GM19395 (cell line): ENCODE measurements around the gene MTCL3.
"Not testable (repeated sequence)": the region's sequence is repeated elsewhere in the genome, so short reads cannot be mapped to it uniquely, and the experiment has no call there.

Source experiments
- ATAC-seq: cut with Tn5 transposase; IDR thresholded peaks from one replicate; pipeline ENCODE4 v1.9.1; 2021; ENCODE audit warnings: mild to moderate bottlenecking, moderate library complexity; ENCODE audit not compliant: unreplicated experiment

Gene MTCL3

DNA sequence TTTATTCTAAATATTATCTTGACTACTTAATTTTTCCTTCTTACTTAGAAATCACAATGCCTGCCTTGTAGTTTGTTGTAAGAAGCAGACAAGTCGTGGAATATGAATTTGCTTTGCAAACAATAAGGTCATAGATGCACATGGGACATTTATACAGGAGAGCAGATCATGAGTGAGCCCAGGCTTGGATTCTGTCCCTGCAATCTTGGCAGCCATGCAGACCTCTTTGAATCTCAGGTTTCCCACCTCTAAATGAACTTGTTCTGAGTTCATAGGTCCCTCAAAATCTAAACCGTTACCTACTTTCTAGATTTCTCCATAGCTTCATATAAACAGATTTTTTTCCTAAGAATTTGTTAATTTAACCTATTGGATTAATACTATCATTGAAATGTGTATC is 79.4 kb downstream of the MTCL3 start:
- ATAC-seq, result no peak

- ATAC-seq, result no peak
These were observed 82.5 kb downstream of the MTCL3 start for GRCh38 chr6:127436578-127437110.

GRCh38 chr6:127435626-127436220 is 83.4 kb downstream of the MTCL3 start:
- ATAC-seq, result no peak

GRCh38 chr6:127434651-127435050 is 84.5 kb downstream of the MTCL3 start:
- no peak for ATAC-seq

DNA sequence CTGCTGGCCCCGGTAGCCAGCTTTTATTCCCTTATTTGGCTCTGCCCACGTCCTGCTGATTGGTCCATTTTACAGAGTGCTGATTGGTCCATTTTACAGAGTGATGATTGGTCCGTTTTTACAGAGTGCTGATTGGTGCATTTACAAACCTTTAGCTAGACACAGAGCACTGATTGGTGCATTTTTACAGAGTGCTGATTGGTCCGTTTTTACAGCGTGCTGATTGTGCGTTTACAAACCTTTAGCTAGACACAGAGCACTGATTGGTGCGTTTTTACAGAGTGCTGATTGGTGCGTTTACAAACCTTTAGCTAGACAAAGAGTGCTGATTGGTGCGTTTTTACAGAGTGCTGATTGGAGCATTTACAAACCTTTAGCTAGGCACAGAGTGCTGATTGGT is 90.6 kb downstream of the MTCL3 start:
- not testable (repeated sequence) for ATAC-seq

GRCh38 chr6:127423921-127424320 is 95.2 kb downstream of the MTCL3 start:
- no peak for ATAC-seq
